Uterus (tissue), 4 donors: ENCODE results near the gene GNE. TPM values are rescaled to one million over a fixed set of nuclear protein-coding genes. Genes with fewer than 3 reads are reported as not detected.
A peak's percentile ranks its signal among the peaks of the same experiment; 100 is the strongest.

Experiments
- DNase-seq, 2 donors: peaks; one replicate each; pipeline ENCODE4 v3.0.0-alpha.2; 2019 to 2020
- H3K27ac ChIP-seq, 2 donors: fragments of 200-600 bp; sonication (generic); 1 replicate in 1 of 2; 2 replicates in 1 of 2; pipeline ENCODE4 v1.5.1; 2016 to 2018
- H3K27me3 ChIP-seq, 2 donors: fragments of 200-600 bp; sonication (generic); one replicate each; pipeline ENCODE4 v1.5.1; 2018 to 2019; ENCODE audit warnings: control low read depth in 1 of 2
- H3K36me3 ChIP-seq, 2 donors: fragments of 200-600 bp; sonication (generic); one replicate each; pipeline ENCODE4 v1.5.1; 2019; ENCODE audit warnings: control low read depth in 1 of 2
- H3K4me1 ChIP-seq, 2 donors: fragments of 200-600 bp; sonication (generic); one replicate each; pipeline ENCODE4 v1.5.1; 2018 to 2019; ENCODE audit warnings: control low read depth in 1 of 2
- H3K4me3 ChIP-seq, 2 donors: fragments of 200-600 bp; sonication (generic); 1 replicate in 1 of 2; 2 replicates in 1 of 2; pipeline ENCODE4 v1.5.1; 2018 to 2019; ENCODE audit warnings: mild to moderate bottlenecking in 1 of 2
- H3K9me3 ChIP-seq, 2 donors: fragments of 200-600 bp; sonication (generic); one replicate each; pipeline ENCODE4 v1.5.1; 2019; ENCODE audit warnings: control low read depth in 1 of 2
- POLR2A ChIP-seq, 2 donors: fragments of 450-650 bp; IDR thresholded peaks; one replicate each; pipeline ENCODE4 v1.6.1; 2016; ENCODE audit warnings: antibody characterized with exemption in 2 of 2, mild to moderate bottlenecking in 1 of 2, moderate library complexity in 1 of 2
- intact Hi-C: fragments of 100-400 bp; cut with DNase I; formaldehyde crosslinking; loops from one replicate; pipeline ENCODE4 v1.15.1; 2023; ENCODE audit warnings: low total_unique reads
- total RNA-seq, 4 donors: library from RNA; depleted of rRNA in 3 of 4; stranded (reverse); fragments of >200 nt in 3 of 4; gene quantifications; one replicate each; pipeline versions ENCODE4 v1.1.0 to v1.2.4, GENCODE V29; 2014 to 2023
- TF ChIP-seq, protein P1 (sequence below), 4 experiments: fragments of 200-600 bp in 2 of 4; fragments of 450-650 bp in 2 of 4; sonication (generic) in 2 of 4; IDR thresholded peaks; one replicate each; pipeline ENCODE4 v1.5.1; 2016 to 2019; ENCODE audit warnings: antibody characterized with exemption in 4 of 4, mild to moderate bottlenecking in 2 of 4, moderate library complexity in 1 of 4
- donor health status: DM: yes; HTN: yes; CAD: no.

GNE gene
- total RNA-seq, 4 donors from 2014 or later, result 10.3 to 42.2 (median 30.0) TPM

DNA sequence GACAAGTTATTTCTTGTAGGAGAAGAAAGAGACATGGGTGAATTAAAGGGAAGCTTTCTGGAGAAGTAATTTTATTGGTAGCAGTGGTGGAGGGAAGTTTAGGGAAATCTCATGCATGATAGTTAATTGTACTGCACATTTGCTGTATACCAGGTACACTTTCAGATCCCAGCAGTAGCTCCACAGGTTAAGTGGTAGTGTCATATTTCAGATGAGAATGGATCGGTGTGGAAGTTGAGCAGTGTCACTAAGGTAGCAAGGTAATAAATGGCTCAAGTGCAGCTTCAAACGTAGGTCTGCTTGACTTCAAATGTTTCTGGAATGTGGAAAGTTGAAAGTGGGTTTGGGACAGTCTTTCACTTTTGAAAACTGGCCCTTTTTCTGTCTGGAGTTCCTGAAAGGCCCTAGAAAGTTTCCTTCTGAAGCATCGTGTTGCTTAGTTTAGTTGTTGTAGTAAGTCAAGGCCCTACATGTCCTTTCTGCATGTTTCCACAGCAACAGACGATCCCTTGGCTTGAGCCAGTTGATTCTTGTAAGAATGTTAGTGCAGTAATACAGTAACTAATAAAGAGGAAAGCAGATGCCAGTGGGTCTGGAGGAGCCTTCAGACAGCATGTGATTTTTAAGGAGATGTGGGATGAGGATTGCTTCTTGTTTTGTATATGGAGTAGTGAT lies 63.8 kb downstream of the GNE start:
- H3K9me3 ChIP-seq, result no peaks in the 10 kb centered on the region
- TF ChIP-seq, protein P1, sequence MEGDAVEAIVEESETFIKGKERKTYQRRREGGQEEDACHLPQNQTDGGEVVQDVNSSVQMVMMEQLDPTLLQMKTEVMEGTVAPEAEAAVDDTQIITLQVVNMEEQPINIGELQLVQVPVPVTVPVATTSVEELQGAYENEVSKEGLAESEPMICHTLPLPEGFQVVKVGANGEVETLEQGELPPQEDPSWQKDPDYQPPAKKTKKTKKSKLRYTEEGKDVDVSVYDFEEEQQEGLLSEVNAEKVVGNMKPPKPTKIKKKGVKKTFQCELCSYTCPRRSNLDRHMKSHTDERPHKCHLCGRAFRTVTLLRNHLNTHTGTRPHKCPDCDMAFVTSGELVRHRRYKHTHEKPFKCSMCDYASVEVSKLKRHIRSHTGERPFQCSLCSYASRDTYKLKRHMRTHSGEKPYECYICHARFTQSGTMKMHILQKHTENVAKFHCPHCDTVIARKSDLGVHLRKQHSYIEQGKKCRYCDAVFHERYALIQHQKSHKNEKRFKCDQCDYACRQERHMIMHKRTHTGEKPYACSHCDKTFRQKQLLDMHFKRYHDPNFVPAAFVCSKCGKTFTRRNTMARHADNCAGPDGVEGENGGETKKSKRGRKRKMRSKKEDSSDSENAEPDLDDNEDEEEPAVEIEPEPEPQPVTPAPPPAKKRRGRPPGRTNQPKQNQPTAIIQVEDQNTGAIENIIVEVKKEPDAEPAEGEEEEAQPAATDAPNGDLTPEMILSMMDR (IDR thresholded peaks at IDR 0.05), result no peak
- no peak for TF ChIP-seq POLR2A (IDR thresholded peaks at IDR 0.05)
- intact Hi-C loops, result no loop called here
- H3K4me3 ChIP-seq, result no peak overlapping the region
- H3K27ac ChIP-seq, result no peak overlapping the region
- DNase-seq, result no peak
- H3K36me3 ChIP-seq, result peaks cover 0 to 2% of the 10 kb centered on the region in 2 donors
- peaks cover 0 to 18% of the 10 kb centered on the region in 2 donors for H3K4me1 ChIP-seq
- H3K27me3 ChIP-seq, result no peaks in the 10 kb centered on the region

DNA sequence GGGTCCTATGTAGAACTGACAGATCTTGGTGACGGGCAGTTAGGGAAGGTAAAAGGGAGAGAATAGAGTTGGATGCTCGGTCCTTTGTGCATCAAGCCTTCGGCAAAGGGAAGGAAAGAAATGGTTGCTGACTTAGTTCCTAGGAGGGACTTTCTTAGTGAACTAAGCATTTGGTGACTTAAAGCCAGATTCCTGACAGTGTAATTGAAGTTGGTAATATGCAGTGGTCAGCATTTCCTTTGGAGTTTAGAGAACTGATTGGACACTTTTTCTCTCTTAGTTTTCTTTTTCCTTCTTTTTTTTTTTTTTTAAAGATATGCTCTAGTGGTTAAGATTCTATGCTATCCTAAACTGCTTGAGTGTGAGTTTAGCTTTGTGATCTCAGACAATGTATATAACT lies 65.2 kb downstream of the GNE start:
- H3K36me3 ChIP-seq, result peaks cover 0 to 2% of the 10 kb centered on the region in 2 donors
- no peaks in the 10 kb centered on the region for H3K27me3 ChIP-seq
- no peak for TF ChIP-seq POLR2A (IDR thresholded peaks at IDR 0.05)
- H3K4me1 ChIP-seq, result peaks cover 0 to 18% of the 10 kb centered on the region in 2 donors
- H3K9me3 ChIP-seq, result no peaks in the 10 kb centered on the region
- no peak overlapping the region for H3K27ac ChIP-seq
- H3K4me3 ChIP-seq, result no peak overlapping the region
- no peak for DNase-seq
- intact Hi-C loops, result no loop called here

DNA sequence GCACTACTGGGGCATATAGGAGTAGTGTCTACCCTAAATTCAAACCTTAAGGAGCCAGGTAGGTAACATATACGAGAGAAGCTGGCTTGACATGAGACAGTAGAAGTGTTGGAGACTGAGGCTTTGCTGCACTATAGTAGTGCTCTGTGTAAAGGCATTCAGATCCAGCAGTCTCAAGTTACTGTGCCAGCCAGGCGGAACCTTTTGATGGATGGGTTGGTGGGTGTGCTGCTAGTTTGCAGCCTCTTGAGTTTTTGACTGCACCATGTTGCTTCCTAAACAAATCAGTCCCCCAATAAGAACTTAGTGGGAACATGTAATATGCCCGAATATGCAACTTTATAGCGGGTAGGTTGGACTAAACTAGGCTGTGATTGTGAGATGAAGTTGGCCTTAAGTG lies 66.1 kb downstream of the GNE start:
- H3K9me3 ChIP-seq, result no peaks in the 10 kb centered on the region
- H3K36me3 ChIP-seq, result no peaks in the 10 kb centered on the region
- H3K27me3 ChIP-seq, result no peaks in the 10 kb centered on the region
- no peak for DNase-seq
- H3K4me3 ChIP-seq, result peak overlapping the region; percentile 83 to 98
- intact Hi-C loops, result no loop called here
- no peak overlapping the region for H3K27ac ChIP-seq
- peaks cover 0 to 18% of the 10 kb centered on the region in 2 donors for H3K4me1 ChIP-seq
- TF ChIP-seq POLR2A (IDR thresholded peaks at IDR 0.05), result no peak
- TF ChIP-seq, protein P1 (IDR thresholded peaks at IDR 0.05), result no peak

DNA sequence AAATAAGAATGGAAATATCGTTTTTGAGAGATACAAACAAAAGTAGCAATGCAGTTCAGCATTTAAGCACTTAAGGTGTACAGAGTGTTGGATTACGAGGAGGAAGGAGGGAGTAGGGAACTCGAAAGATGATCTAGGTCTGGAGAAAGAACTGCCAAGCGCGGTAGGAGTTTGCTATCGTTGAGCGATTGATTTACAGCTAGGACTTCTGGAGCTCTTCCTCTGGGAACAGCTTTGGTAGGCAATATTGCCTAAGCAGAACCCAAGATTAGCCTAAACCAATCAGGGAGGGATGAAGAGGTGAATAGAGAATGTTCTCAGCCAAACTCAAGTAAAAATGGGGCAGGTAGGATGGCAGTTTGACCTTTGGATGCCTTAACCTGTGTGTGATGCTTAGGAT lies 66.6 kb downstream of the GNE start:
- no peak for DNase-seq
- Histone ChIP-seq H3K4me1 (peaks cover 0 to 18% of the 10 kb centered on the region in 2 donors), H3K4me3 (peak overlapping the region; percentile 83 to 98), H3K36me3 (no peaks in the 10 kb centered on the region), H3K27ac (peak overlapping the region; percentile 14 to 93), H3K9me3 (no peaks in the 10 kb centered on the region), H3K27me3 (no peaks in the 10 kb centered on the region)
- no peak for TF ChIP-seq POLR2A (IDR thresholded peaks at IDR 0.05)
- TF ChIP-seq, protein P1 (IDR thresholded peaks at IDR 0.05), result no peak
- intact Hi-C loops, result no loop called here

DNA sequence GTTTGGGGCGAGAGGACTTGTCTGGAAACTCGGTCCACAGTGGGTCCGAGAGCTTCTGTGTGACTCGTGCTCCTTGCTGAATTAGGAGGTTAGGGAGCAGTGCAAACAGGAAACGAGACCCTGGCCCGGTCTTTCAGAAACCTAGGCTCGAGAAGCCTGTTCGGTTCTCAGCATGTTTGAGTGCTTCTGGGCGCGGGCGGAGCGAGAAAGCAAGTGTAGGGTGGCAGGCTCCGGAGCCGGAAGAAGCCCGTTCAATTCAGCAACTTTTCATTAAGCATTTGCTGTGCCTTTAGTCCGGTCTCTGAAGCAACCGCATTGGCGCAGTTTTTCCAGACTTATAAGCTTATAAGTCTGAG lies 67.0 kb downstream of the GNE start:
- TF ChIP-seq, protein P1 (IDR thresholded peaks at IDR 0.05), result no peak
- no peak for TF ChIP-seq POLR2A (IDR thresholded peaks at IDR 0.05)
- peaks cover 0 to 18% of the 10 kb centered on the region in 2 donors for H3K4me1 ChIP-seq
- H3K36me3 ChIP-seq, result no peaks in the 10 kb centered on the region
- peak overlapping the region; percentile 90 to 93 for H3K27ac ChIP-seq
- no peaks in the 10 kb centered on the region for H3K27me3 ChIP-seq
- peak overlapping the region; percentile 83 to 98 for H3K4me3 ChIP-seq
- no peaks in the 10 kb centered on the region for H3K9me3 ChIP-seq
- no peak for DNase-seq
- intact Hi-C loops, result no loop called here
